IMR-90 (cell line): ENCODE measurements around the gene THSD8. TPM values are rescaled to one million over a fixed set of nuclear protein-coding genes. Genes with fewer than 3 reads are reported as not detected.

ENCODE experiments used
- ATAC-seq: fragments of 200-7000 bp; cut with Tn5 transposase; 2 replicates; pipeline ENCODE4 v1.9.1; 2020; ENCODE audit warnings: low read depth, mild to moderate bottlenecking, moderate library complexity
- BruUV-seq: library from RNA; stranded (reverse); fragments of 400-500 nt; replicated peaks from 2 replicates; lab custom pipeline; 2021; lab: Mats Ljungman, UMichigan
- CTCF ChIA-PET: fragments of 300-600 bp; formaldehyde crosslinking; extraction: SDS; loops from one replicate; lab custom pipeline; 2021; ENCODE audit warnings: antibody characterized with exemption; lab: Yijun Ruan, JAX
- POLR2A ChIA-PET: fragments of 300-600 bp; sonication (Branson Sonifier 250); formaldehyde crosslinking; loops from one replicate; lab custom pipeline; 2022; ENCODE audit warnings: antibody characterized with exemption; ENCODE audit not compliant: unreplicated experiment; lab: Charles Lee
- DNase-seq: peaks from one replicate; pipeline ENCODE4 v3.0.0; 2013
- H2AFZ ChIP-seq: replicated peaks from 2 replicates; pipeline ENCODE3; 2013; ENCODE audit warnings: low read length, mild to moderate bottlenecking; ENCODE audit not compliant: poor library complexity
- H2AK5ac ChIP-seq: 2 replicates; pipeline ENCODE4 v1.6.1; 2013; ENCODE audit warnings: low read depth, low read length, inconsistent platforms
- H2AK9ac ChIP-seq: replicated peaks from 2 replicates; pipeline ENCODE3; 2013; ENCODE audit warnings: mild to moderate bottlenecking, low read depth, low read length, moderate library complexity; ENCODE audit not compliant: poor library complexity
- H2BK120ac ChIP-seq: 2 replicates; pipeline ENCODE4 v1.6.1; 2013; ENCODE audit warnings: low read depth, low read length, inconsistent platforms
- H2BK15ac ChIP-seq: 3 replicates; pipeline ENCODE4 v1.6.1; 2013; ENCODE audit warnings: low read depth, low read length, inconsistent platforms
- H2BK20ac ChIP-seq: 2 replicates; pipeline ENCODE4 v1.6.1; 2013; ENCODE audit warnings: low read depth, mild to moderate bottlenecking, inconsistent platforms, low read length, moderate library complexity
- H2BK5ac ChIP-seq: 2 replicates; pipeline ENCODE4 v1.6.1; 2013; ENCODE audit warnings: mild to moderate bottlenecking, low read depth, low read length, inconsistent platforms; ENCODE audit not compliant: poor library complexity, severe bottlenecking
- H3K14ac ChIP-seq: replicated peaks from 2 replicates; pipeline ENCODE4 v1.6.1; 2013; ENCODE audit warnings: low read depth, low read length, inconsistent platforms
- H3K18ac ChIP-seq: 2 replicates; pipeline ENCODE4 v1.6.1; 2013; ENCODE audit warnings: low read depth, low read length, control low read depth
- H3K23ac ChIP-seq: 2 replicates; pipeline ENCODE4 v1.6.1; 2013; ENCODE audit warnings: low read depth, low read length, inconsistent platforms
- H3K27ac ChIP-seq: 2 replicates; pipeline ENCODE4 v1.5.1; 2013; ENCODE audit warnings: mild to moderate bottlenecking, control low read depth, low read length; ENCODE audit not compliant: insufficient read depth
- H3K27me3 ChIP-seq: 2 replicates; pipeline ENCODE4 v1.6.1; 2013; ENCODE audit warnings: low read length; ENCODE audit not compliant: control insufficient read depth, insufficient read depth
- H3K36me3 ChIP-seq: 2 replicates; pipeline ENCODE4 v1.6.1; 2013; ENCODE audit warnings: low read length, mixed read lengths; ENCODE audit not compliant: control insufficient read depth, insufficient read depth
- H3K4ac ChIP-seq: 2 replicates; pipeline ENCODE4 v1.6.1; 2013; ENCODE audit warnings: low read depth, low read length, inconsistent platforms
- H3K4me1 ChIP-seq: 2 replicates; pipeline ENCODE4 v1.6.1; 2013; ENCODE audit warnings: low read length, mixed read lengths; ENCODE audit not compliant: control insufficient read depth, insufficient read depth
- H3K4me2 ChIP-seq: 2 replicates; pipeline ENCODE4 v1.6.1; 2013; ENCODE audit warnings: low read depth, mild to moderate bottlenecking, control low read depth, low read length, moderate library complexity
- H3K4me3 ChIP-seq: 2 replicates; pipeline ENCODE4 v1.5.1; 2013; ENCODE audit warnings: low read depth, mild to moderate bottlenecking, control low read depth, low read length, moderate library complexity; ENCODE audit not compliant: insufficient read depth
- H3K56ac ChIP-seq: 2 replicates; pipeline ENCODE4 v1.6.1; 2013; ENCODE audit warnings: low read length, inconsistent platforms; ENCODE audit not compliant: insufficient read depth; ENCODE audit errors: extremely low read depth
- H3K79me1 ChIP-seq, 2 experiments: 2 replicates each; pipeline ENCODE4 v1.6.1; 2013; ENCODE audit warnings: low read length in 2 of 2, inconsistent platforms in 1 of 2, low read depth in 1 of 2
- H3K9ac ChIP-seq: 2 replicates; pipeline ENCODE4 v1.6.1; 2013; ENCODE audit warnings: low read depth, low read length, control low read depth
- H3K9me1 ChIP-seq: 2 replicates; pipeline ENCODE4 v1.6.1; 2013; ENCODE audit warnings: low read length, inconsistent platforms; ENCODE audit not compliant: insufficient read depth
- H3K9me3 ChIP-seq: 2 replicates; pipeline ENCODE4 v1.6.1; 2013; ENCODE audit warnings: low read length; ENCODE audit not compliant: control insufficient read depth, insufficient read depth
- H4K20me1 ChIP-seq: 2 replicates; pipeline ENCODE4 v1.6.1; 2013; ENCODE audit warnings: low read length, inconsistent platforms; ENCODE audit not compliant: insufficient read depth
- H4K5ac ChIP-seq: 2 replicates; pipeline ENCODE4 v1.6.1; 2013; ENCODE audit warnings: mild to moderate bottlenecking, low read depth, low read length, control low read depth
- H4K8ac ChIP-seq, 2 experiments: 2 replicates each; pipeline ENCODE4 v1.6.1; 2013; ENCODE audit warnings: low read depth in 2 of 2, low read length in 2 of 2, control low read depth in 1 of 2, inconsistent platforms in 1 of 2
- H4K91ac ChIP-seq: 2 replicates; pipeline ENCODE4 v1.6.1; 2013; ENCODE audit warnings: low read depth, low read length, inconsistent platforms; ENCODE audit not compliant: insufficient read depth
- BHLHE40 ChIP-seq: fragments of 150-350 bp; IDR thresholded peaks from 2 replicates; pipeline ENCODE4 v1.6.1; 2016; ENCODE audit warnings: mild to moderate bottlenecking, low read depth, low read length
- POLR2A ChIP-seq: IDR thresholded peaks from 2 replicates; pipeline ENCODE4 v1.6.1; 2012; ENCODE audit warnings: mild to moderate bottlenecking, low read depth, low read length
- WGBS, 2 experiments: methylation state at CpG; one replicate each; pipeline versions ENCODE4 v1.1.5 to v1.1.7; 2013; ENCODE audit warnings: missing lambda C conversion rate in 2 of 2; ENCODE audit not compliant: insufficient read length in 1 of 2; ENCODE audit errors: extremely low coverage in 2 of 2; 5-methylcytosine and 5-hydroxymethylcytosine counted together
- dilution Hi-C: fragments of 300-500 bp; cut with HindIII; formaldehyde crosslinking; loops from one replicate; pipeline ENCODE4 v1.14.3; 2018; ENCODE audit warnings: low sequenced_read_pairs; ENCODE audit not compliant: unreplicated experiment
- in situ Hi-C: fragments of 300-500 bp; cut with MboI; formaldehyde crosslinking; loops from 3 replicates; pipeline ENCODE4 v1.14.3; 2019; ENCODE audit warnings: low sequenced_read_pairs, inconsistent platforms, mixed read lengths
- intact Hi-C: fragments of 100-400 bp; cut with micrococcal nuclease; formaldehyde crosslinking; loops from 2 replicates; pipeline ENCODE4 v1.10.0; 2022
- polyA plus RNA-seq, 3 experiments: library from polyadenylated mRNA; depleted of rRNA; stranded (reverse); fragments of >200 nt; gene quantifications; 2 replicates each; pipeline ENCODE4 v1.2.3, GENCODE V29; 2012; ENCODE audit warnings: low replicate concordance in 1 of 3
- total RNA-seq: library from RNA; depleted of rRNA; stranded (reverse); fragments of >200 nt; gene quantifications from 2 replicates; pipeline ENCODE4 v1.2.3, GENCODE V29; 2012

Gene THSD8
- total and polyA plus RNA-seq, 2 of the 4 experiments (the other 2 are of a cell fraction): 0.68 TPM; not detected in 1

- Histone ChIP-seq H3K79me1 (peaks cover 0 to 40% of the 10 kb centered on the region in 2 experiments; a peak in 2 of 4 replicates), H2BK15ac (no peak overlapping the region), H3K4me3 (no peak overlapping the region), H2BK120ac (peak overlapping the region; percentile 88), H3K36me3 (no peaks in the 10 kb centered on the region), H2AFZ (peak overlapping the region; percentile 86), H3K9me3 (no peaks in the 10 kb centered on the region), H4K8ac (peak overlapping the region; percentile 3 to 79; a peak in 3 of 4 replicates), H3K4me2 (no peak overlapping the region), H2BK20ac (peak overlapping the region; percentile 5; the same call in 1 of the 2 replicates), H2AK9ac (peak overlapping the region; percentile 73), H4K91ac (peak overlapping the region; percentile 40; the same call in 1 of the 2 replicates), H3K56ac (no peak overlapping the region), H2AK5ac (0 out of 2 replicates have a peak overlapping the region, but pooled peaks have one; percentile 8), H3K18ac (peak overlapping the region; percentile 29; the same call in 1 of the 2 replicates), H2BK5ac (peak overlapping the region; percentile 95), H3K4me1 (peaks cover 51% of the 10 kb centered on the region), H4K5ac (peak overlapping the region; percentile 77), H4K20me1 (peaks cover 3% of the 10 kb centered on the region; the same call in 1 of the 2 replicates), H3K23ac (0 out of 2 replicates have a peak overlapping the region, but pooled peaks have one; percentile 48), H3K27me3 (no peaks in the 10 kb centered on the region), H3K27ac (peak overlapping the region; percentile 7; the same call in 1 of the 2 replicates), H3K4ac (peak overlapping the region; percentile 80), H3K14ac (no peak overlapping the region; the same call in 1 of the 2 replicates), H3K9me1 (peaks cover 25% of the 10 kb centered on the region), H3K9ac (no peak overlapping the region)
- no TSS peak for BruUV-seq
- ChIA-PET POLR2A (no interaction called here), CTCF (interaction anchor here (0.6 kb wide), 1 partner anchor 9 kb away, joined by 3 read pairs; no protein-coding TSS in a partner anchor)
- dilution Hi-C loops: no loop called here
- TF ChIP-seq POLR2A (peak; percentile 23; the same call in 1 of the 2 replicates), BHLHE40 (no peak)
- no peak for ATAC-seq
- in situ Hi-C loops: loop anchor here (25.0 kb wide), 1 partner anchor 1051 kb away; no protein-coding TSS in a partner anchor
- DNase-seq: no peak
- intact Hi-C loops: no loop called here
- 60% methylated on average over 12 of the region's 18 CpGs; no CpG with 5 or more reads in 1 of the 2 experiments for WGBS, 2 experiments
Observed at GRCh38 chr19:12786141-12786870, 15.6 kb upstream of the THSD8 start.
